ENCODE data around the gene LDB2.

DNA sequence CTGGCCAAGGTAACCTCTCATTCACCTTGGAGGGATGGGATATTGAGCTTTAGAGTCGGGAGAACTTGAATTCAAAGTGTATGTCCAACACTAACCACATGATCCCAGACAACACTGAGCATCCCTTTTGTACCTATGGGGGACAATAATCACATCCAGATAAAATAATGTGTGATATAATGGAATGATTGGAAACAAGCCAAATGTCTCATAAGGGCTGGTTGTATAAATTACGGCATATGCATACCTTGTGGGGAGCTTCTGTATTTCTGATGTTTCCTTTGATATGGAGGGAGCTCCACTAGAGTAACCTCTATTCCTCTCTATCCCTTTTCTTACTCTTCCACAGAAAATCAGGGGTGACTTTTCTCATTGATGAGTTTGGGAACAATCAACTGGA lies 40.7 kb upstream of the LDB2 start:
- TF ChIP-seq, protein P1, sequence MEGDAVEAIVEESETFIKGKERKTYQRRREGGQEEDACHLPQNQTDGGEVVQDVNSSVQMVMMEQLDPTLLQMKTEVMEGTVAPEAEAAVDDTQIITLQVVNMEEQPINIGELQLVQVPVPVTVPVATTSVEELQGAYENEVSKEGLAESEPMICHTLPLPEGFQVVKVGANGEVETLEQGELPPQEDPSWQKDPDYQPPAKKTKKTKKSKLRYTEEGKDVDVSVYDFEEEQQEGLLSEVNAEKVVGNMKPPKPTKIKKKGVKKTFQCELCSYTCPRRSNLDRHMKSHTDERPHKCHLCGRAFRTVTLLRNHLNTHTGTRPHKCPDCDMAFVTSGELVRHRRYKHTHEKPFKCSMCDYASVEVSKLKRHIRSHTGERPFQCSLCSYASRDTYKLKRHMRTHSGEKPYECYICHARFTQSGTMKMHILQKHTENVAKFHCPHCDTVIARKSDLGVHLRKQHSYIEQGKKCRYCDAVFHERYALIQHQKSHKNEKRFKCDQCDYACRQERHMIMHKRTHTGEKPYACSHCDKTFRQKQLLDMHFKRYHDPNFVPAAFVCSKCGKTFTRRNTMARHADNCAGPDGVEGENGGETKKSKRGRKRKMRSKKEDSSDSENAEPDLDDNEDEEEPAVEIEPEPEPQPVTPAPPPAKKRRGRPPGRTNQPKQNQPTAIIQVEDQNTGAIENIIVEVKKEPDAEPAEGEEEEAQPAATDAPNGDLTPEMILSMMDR (IDR thresholded peaks at IDR 0.05) = no peak
- no peak for TF ChIP-seq ZFX (IDR thresholded peaks at IDR 0.05; ENCODE audit: borderline replicate concordance)
